GM18508 (cell line): ENCODE measurements around the gene CLSTN2.

Source experiments
- ATAC-seq: cut with Tn5 transposase; IDR thresholded peaks from one replicate; pipeline ENCODE4 v1.9.1; 2021; ENCODE audit warnings: moderate number of reproducible peaks; ENCODE audit not compliant: insufficient read depth, unreplicated experiment

Gene CLSTN2

DNA sequence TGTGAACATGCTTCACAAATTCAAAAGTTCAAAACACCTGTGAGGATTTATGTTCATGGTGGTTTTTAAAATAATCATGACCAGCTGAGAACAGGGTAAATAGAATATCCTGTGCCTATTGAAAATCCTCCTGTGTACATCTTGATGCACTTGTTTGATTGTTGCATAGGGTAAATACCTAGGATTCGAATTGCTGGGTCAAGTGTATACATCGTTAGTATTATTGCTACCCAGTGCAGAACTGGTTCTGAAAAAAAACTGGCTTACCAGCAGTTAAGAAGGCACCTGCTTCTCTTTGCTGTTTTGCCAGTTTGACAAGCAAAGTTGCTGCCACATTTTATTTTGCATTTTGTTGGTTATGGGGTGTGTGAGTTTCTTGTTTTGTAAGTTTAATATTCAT lies 272.6 kb downstream of the CLSTN2 start:
- ATAC-seq, result no peak

DNA sequence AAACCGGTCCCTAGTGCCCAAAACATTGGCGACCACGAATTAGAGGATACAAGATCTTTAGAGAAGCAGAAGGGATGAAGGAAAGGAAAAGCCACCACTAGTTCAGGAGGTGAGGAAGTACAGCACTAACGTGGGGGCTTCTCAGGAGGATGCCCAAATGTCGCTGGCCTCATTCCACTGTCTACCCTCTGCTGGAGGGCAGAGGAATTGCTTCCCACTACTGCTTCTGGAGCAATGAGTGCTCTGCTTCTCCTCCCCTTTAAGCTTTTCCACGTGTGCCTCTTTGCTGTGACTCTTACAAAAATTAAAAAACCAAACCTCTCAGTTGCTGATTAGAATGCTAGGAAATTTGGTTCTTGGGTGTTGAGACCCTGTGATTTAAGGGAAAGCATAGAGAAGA lies 281.3 kb downstream of the CLSTN2 start:
- no peak for ATAC-seq

DNA sequence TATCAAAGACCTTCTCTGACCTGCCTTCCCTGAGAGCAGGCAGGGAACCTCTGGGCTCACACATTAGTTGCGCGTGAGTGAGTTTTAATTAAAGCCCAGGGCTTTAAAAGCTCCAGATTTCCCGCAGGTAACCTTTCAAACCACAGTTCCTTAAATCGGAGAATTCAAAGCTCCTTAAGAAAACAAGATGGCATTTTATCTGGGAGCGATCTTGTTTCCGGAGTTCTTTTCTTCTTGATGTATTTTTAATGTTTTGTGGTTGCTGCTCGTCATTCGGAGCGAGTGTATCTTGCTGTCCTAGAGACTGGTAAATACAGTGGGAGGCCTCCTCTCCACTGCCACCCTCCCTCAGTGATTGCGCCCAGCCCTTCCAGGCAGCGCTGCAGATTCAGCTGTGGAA lies 284.3 kb downstream of the CLSTN2 start:
- no peak for ATAC-seq

DNA sequence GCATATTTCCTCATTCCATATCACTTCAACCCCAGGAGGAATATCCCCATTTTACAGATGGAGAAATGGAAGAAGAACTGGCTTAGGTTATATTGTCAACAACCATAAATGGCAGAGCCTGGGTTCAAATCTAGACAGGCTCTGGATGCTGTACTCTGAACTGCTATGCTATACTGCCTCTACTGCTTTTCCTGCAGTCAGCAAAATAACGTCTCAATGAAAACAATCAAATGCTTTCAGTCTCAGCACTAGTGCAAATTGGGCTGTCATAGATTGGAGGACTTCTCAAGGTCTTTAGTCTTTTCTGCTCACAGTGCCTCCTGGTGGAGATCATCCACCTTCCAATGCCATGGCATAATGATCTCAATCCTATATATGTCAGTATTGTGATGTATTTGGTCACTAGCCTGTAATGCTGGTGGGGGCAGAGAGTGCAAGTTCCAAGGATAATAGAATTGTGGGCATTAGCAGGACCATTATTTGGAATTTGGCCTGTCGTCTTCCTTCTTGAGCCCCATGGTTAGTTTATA lies 285.0 kb downstream of the CLSTN2 start:
- no peak for ATAC-seq

DNA sequence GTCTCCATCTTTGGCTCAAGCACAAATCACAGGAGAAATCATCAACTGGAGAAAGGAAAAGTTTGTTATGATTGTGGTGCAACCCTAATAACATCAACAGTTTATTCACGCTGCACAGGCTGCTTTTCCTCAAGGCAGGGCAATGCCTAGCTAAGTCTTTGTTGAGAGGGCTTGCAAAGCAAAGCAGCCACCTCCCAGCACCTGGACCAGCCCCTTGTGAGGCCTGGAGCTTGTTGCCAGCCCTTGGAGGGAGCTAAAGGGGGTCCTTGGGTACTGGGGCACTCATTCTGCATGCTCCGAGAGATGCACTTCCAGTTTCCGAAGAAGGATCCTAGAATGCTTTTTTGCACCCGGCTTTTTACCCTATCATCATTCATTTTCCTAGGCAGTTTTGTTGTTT lies 288.2 kb downstream of the CLSTN2 start:
- ATAC-seq, result no peak

DNA sequence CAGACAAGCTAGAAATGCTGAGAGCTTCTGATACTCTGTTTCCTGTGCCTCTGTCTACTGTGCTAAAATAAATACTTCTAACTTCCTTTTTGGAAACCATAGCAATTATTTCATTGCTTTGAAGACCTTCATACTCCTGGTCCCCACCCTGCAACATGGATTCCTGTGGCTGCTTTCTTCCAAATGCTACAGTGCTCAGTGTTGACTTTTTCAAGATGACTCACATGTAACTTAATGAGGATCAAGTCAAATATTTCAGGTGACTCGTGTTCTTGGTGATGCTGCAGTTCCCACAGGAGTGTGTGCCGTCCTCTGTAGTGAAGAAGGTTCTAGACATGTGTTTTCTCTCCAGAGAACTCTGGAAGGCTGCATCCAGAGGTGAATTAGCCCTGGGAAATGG lies 288.6 kb downstream of the CLSTN2 start:
- no peak for ATAC-seq

DNA sequence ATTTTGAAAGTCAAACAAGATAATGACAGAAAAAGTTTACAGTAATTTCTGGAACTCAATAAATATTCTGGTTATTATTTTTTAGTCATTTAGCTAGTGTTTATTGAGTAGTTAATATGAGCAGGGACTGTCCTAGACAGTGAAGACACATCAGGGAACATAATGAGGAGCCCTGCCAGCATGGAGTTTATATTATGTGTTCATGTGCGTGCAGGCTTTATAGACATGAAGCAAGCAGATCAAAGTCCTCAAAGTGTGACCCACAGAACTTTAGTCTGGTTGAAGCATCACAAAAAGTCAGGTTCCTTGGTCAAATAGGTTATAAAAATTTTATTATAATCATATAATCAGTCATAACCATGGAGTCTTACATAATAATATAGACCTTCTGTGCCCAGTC lies 289.3 kb downstream of the CLSTN2 start:
- no peak for ATAC-seq

DNA sequence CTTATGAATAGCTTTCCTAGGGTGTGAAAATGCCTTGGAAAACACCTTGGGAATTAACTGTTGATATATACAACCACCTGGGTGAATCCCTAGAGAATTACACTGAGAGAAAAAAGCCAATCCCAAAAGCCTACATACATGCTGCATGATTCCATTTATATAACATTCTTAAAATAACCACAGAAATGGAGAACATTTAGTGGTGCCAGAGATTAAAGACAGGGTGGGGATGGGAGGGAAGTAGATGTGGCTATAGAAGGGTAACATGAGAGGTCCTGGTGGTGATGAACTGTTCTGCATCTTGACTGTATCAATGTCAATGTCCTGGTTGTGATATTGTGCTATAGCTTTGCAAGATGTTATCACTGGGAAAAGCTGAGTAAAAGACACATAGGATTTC lies 291.0 kb downstream of the CLSTN2 start:
- no peak for ATAC-seq

DNA sequence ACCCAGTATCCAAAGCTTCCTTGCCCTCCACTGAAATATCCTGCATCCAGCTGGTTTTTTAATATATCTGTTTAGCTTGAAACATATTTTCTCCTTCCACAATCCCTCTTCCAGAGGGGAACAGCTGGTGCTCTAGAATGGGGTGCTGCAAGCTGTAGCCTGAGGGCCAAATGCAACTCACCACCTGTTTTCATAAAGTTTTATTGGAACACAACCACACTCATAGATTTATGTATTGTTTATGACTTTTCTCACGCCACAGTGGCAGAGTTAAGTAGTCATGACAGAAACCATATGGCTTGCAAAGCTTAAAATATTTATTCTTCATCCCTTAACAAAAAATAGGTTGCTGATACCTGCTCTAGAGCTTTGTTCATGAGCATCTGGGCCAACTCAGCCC lies 298.7 kb downstream of the CLSTN2 start:
- ATAC-seq, result no peak

DNA sequence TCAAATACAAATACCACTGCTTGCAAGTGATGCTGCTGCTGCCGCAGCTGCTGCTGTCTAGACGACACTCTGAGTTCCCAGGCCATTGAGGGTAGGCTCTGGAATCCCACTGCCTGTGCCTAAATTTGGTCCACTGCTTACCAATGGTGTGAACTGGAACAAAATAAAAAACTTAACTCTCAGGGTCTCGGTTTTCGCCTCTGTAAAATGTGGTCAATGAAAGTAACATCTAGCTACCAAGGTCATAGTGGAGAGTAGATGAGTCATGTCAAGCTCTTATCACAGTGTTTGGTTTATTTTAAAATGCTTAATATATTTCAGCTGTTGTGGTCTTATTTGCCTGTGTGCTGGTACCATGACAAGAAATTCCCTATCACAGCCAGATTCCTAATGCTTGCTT lies 299.3 kb downstream of the CLSTN2 start:
- ATAC-seq, result no peak

DNA sequence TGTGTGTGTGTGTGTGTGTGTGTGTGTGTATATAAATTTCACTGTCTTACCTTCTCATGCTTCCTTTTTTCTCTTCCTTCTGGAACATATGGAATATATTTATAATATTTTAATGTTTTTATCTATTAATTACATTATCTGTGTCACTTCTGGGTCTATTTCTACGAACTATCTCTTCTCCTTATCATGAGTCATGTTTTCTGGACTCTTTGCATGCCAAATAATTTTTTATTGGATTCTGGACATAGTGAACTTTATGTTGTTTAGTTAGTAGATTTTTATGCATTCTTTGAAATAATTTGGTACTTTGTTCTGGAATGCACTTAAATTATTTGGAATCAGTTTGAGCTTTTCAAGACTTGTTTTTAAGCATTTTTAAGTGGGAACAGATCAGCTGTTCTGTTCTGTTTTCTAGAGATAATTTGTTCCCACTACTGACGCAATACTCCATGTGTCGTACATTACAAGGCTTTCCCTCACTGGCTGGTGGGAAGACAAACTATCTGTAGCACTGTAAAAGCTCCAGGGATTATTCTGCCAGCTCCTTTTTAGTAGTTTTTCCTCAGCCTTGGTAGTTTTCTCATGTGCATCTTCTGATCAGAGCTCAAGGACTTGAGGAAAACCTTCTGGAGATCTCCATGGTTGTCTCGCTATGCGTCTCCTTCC lies 302.0 kb downstream of the CLSTN2 start:
- no peak for ATAC-seq

DNA sequence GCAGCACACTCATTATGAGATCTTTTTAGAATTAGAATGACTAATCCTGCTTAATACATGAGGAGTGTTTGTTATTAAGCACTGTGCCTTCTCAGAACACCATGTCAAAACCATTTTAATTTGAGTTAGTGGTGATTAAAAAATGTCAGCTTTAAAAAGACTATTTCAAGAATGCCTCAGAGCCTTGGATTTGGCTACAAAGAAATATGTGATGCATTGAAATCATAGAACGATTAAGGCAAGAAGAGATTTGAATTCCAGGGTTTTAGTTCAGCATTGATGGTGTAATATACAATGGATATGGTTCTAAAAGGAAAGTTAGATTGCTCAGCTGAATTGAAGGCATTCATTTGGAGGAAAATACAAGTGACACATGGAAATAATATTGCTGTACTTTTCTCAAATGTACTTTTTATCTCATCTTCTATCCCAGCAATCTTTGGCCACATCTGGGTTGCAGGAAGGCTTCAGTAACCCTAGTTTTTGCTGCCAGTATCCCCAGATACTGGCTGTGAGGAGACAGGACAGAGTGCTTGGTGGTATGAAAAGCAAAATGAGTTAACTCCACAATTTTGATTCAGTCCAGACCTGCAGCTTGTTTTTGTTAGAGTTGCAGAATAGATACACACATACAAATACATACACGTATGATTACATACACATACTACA lies 303.8 kb downstream of the CLSTN2 start:
- no peak for ATAC-seq

DNA sequence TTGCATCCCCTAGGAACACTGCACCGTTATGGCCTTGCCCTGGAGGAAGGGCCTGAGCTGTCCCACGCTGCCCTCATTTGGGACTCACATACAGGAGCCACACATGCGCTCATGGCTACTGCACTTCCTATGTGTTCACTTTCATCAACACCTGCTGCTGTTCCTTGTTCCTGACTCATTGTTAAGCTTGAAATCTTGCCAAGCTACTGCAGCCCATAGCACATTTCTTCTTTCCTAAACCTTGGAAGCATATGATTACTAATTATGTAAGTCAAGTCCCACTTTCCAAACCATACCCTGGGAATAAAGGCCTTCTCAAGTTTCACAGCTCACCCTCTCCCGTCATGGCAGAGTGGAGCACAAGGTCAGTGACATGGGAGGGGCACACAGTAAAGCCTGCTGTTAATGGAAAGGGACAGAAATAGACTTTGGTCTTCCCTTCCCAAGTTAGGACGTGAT lies 307.9 kb downstream of the CLSTN2 start:
- no peak for ATAC-seq

DNA sequence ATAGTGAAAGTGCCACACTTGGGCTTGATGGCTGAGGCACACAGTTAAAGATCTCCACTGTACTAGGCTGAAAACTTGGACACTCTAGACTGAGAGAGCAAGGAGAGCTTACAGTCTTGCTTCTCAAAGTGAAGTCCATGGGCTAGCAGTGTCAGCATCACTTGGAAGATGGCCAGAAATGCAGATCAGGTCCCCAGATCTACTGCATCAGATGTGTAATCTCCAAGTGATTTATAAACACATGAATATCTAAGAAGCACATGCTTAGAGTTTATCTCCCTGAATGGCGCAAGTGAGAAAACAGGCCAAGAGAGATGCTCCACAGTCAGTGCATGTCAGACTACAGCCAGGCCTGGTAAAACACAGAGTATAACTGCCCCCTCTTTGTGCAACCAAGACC lies 308.6 kb downstream of the CLSTN2 start:
- no peak for ATAC-seq

DNA sequence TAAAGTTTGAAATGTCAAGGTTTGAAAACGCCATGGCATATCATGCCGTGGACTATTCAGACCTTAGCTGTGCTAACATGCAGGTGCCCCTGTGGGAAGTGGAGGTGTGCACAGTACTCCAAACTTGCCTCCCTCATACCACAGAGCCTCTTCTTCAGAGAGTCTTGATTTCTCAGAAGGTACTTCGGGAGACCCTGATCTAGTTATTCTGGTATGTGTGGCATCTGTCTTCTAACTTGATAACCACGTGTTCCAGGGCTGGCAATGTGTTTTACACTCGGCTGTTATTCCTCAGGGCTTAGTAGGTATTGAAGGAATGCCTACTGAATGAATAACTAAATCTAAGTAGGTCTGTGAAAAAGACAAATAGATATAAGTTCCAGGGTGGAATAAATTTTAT lies 309.9 kb downstream of the CLSTN2 start:
- ATAC-seq, result no peak

DNA sequence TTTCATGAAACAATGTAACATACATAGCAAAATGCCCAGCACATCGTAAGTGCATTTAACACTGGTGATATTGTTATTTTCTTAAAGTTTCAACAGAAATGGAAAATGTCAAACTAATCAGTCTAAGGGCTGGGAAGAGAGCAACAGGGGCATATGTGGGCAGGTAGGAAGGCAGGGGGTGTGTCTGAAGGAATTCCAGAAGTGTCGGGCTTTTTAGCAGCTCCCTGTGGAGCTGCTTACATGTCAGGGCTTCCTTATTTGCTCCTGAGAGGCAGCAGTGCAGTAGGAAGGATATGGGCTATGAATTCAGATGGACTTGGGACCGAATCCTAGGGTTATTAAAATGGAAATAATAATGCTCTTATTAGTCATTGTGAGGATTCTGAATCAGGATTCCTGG lies 311.6 kb downstream of the CLSTN2 start:
- ATAC-seq, result no peak

DNA sequence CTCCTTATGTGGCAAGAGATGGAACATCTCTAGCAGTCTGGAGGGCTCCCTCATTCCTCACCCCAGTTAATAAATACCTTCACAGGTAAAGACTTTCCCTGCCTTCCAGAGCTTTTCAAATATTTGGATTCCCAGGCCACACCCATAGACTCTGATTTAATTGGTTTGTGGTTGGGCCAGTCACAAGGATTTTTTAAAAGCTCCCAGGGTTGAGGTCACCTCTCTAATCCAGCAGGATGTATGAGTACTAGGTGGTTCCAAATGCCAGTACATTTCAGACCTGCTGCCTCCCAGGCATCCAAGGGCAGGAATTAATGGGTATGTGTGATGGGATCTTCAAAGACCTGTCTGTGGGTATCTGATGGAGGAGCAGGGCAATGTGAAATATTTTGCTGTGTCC lies 312.8 kb downstream of the CLSTN2 start:
- no peak for ATAC-seq

DNA sequence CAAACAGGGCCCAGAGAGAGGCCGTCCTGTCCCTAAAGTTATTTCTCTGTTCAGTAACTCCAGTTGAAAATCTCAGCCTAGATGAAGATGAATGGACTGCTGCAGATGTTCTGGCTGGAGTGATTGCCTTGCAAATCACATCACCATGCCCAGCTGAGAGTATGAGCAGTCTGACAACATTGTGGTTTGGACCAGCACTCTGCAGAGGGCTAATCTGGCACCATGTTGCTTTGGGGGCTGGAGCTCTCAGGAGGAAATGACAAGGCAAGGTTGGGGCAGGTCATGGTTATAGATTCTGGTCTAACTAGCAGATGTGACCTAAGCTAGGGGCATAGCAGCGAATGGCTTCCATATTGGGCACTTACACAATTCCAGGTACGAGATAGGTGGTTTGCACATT lies 314.2 kb downstream of the CLSTN2 start:
- no peak for ATAC-seq

DNA sequence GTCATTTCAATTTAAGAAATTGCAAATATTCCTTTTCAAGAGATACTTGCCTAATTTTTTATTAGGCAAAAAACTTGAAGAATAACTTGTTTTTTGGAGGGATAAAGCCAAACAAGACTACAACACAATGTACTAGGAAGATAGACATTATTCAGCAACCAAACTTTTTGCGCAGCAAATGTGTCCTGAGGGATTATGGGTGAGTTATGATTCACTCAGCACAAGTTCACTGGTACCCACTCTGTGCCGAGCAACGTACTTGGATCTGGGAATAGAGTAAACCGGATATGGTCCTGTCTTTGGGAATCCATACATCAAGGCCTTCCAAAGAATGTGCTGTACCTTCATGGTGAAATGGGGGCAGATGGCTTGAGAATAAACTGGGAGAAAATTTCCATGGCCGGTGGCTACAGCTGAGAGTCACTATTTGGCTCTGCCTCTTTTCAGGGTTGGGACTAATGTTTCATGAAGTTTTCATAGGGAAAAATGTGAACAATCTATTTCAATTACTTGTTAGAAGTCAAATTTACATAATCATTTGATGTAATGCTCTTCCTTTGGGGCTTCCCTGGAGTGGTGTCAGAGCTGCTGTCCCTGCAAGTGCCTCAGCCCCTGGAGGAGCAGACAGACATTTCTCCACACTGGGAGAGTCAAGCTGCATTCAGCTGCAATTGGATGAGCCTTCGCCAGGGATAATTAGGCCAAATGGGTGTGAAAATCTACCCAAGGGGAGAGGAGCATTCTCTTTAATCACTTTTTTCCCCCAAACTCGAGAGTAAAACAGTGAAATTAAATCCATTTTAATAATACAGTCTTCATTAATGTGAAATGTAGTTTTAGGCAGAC lies 315.2 kb downstream of the CLSTN2 start:
- ATAC-seq, result no peak

DNA sequence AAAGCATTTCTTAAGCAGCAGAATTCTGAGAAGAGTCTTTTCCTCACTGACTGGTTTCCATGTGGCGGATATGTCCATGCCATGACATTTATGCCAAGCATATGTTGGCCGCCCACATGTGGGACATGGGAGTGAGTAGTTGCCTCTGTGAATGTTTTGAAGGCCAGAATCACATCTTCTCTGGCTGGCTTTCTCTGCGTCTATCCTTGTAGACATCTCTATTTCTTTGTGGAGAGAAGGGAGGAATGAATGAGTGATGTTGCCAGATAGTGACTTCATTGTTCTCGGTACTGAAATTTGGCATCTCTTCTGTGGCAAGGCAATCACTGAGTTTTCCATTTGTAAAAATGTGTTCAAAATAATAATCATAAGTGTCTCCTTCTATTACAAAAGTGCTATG lies 316.0 kb downstream of the CLSTN2 start:
- no peak for ATAC-seq

DNA sequence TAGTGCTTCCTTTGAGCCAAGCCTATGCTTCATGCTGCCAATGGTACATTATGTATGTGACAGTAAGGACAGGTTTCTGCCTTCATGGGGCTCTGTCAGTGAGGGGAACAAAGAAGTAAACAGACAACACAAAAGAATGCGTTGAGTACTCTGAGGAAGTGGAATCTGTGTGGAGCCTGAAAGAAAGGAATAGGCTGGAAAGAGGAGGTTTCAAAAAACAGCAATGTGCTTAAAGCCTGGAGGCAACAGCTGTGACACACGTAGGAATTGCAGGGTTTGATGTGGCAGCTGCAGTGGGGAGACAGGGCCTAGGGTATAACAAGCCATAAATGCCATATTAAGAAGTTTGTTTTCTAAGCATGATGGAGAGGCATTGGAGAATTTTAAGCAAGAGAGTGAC lies 316.7 kb downstream of the CLSTN2 start:
- no peak for ATAC-seq
